ENCODE results near the gene RNF150. TPM values are rescaled to one million over a fixed set of nuclear protein-coding genes. Genes with fewer than 3 reads are reported as not detected.

RNF150 gene
- total and polyA plus RNA-seq, 2 of the 4 experiments (the other 2 are of a cell fraction), result 6.2 to 18.1 TPM

GRCh38 chr4:140884431-140885058 is 248.7 kb downstream of the RNF150 start (continued):
- no peak for TF ChIP-seq CEBPB (IDR thresholded peaks at IDR 0.05; ENCODE audit: low read depth, low read length)

GRCh38 chr4:140877781-140878180 is 255.5 kb downstream of the RNF150 start:
- dilution Hi-C loops (cut with HindIII; ENCODE audit: low sequenced_read_pairs, unreplicated experiment), result loop anchor here (25.0 kb wide), 1 partner anchor 260 kb away; the partner anchor contains the start of gene RNF150
- Histone ChIP-seq H3K27me3 (ENCODE audit: control insufficient read depth, insufficient read depth, low read length) (no peaks in the 10 kb centered on the region), H2AFZ (replicated peaks; ENCODE audit: low read length, poor library complexity) (no peak overlapping the region), H2BK5ac (ENCODE audit: low read depth, low read length, poor library complexity, severe bottlenecking) (no peak overlapping the region), H3K9me3 (ENCODE audit: control insufficient read depth, insufficient read depth, low read length) (peaks cover 2% of the 10 kb centered on the region; the same call in 1 of the 2 replicates), H2BK120ac (ENCODE audit: low read depth, low read length) (no peak overlapping the region), H3K56ac (ENCODE audit: extremely low read depth, insufficient read depth, low read length) (no peak overlapping the region), H4K5ac (ENCODE audit: low read depth, low read length) (no peak overlapping the region), H3K27ac (ENCODE audit: insufficient read depth, low read length) (no peak overlapping the region), H4K8ac (ENCODE audit: low read depth in 2 of 2, low read length in 2 of 2) (no peak overlapping the region), H3K4me2 (ENCODE audit: low read depth, low read length) (no peak overlapping the region), H2BK15ac (ENCODE audit: low read depth, low read length) (no peak overlapping the region), H3K9ac (ENCODE audit: low read depth, low read length) (no peak overlapping the region), H3K4ac (ENCODE audit: low read depth, low read length) (no peak overlapping the region), H3K9me1 (ENCODE audit: insufficient read depth, low read length) (no peaks in the 10 kb centered on the region), H4K20me1 (ENCODE audit: insufficient read depth, low read length) (no peaks in the 10 kb centered on the region), H4K91ac (ENCODE audit: insufficient read depth, low read depth, low read length) (no peak overlapping the region), H3K18ac (ENCODE audit: low read depth, low read length) (no peak overlapping the region), H3K23ac (ENCODE audit: low read depth, low read length) (no peak overlapping the region), H3K79me1 (ENCODE audit: low read depth in 1 of 2, low read length in 2 of 2) (no peaks in the 10 kb centered on the region), H2AK5ac (ENCODE audit: low read depth, low read length) (no peak overlapping the region), H3K4me3 (ENCODE audit: insufficient read depth, low read depth, low read length) (no peak overlapping the region), H3K36me3 (ENCODE audit: control insufficient read depth, insufficient read depth, low read length) (no peaks in the 10 kb centered on the region), H2BK20ac (ENCODE audit: low read depth, low read length) (no peak overlapping the region), H2AK9ac (replicated peaks; ENCODE audit: low read depth, low read length, poor library complexity) (no peak overlapping the region), H3K4me1 (ENCODE audit: control insufficient read depth, insufficient read depth, low read length) (peaks cover 2% of the 10 kb centered on the region; the same call in 1 of the 2 replicates), H3K14ac (replicated peaks; ENCODE audit: low read depth, low read length) (no peak overlapping the region)
- DNase-seq, result no peak
- BruUV-seq (replicated peaks), result no TSS peak
- ChIA-PET POLR2A (ENCODE audit: unreplicated experiment) (no interaction called here), CTCF (interaction anchor here (0.7 kb wide), 1 partner anchor 517 kb away, joined by 7 read pairs; no protein-coding TSS in a partner anchor)
- no peak for ATAC-seq (ENCODE audit: low read depth)
- in situ Hi-C loops (cut with MboI; ENCODE audit: low sequenced_read_pairs), result no loop called here
- intact Hi-C loops (cut with micrococcal nuclease), result no loop called here
- TF ChIP-seq RFX5 (IDR thresholded peaks at IDR 0.05; ENCODE audit: low read depth, low read length) (no peak), FOS (IDR thresholded peaks at IDR 0.05; ENCODE audit: low read depth, low read length) (no peak), RCOR1 (IDR thresholded peaks at IDR 0.05; ENCODE audit: insufficient replicate concordance, low read length) (no peak), MXI1 (IDR thresholded peaks at IDR 0.05; ENCODE audit: borderline replicate concordance, low read depth, low read length) (no peak), MAFK (IDR thresholded peaks at IDR 0.05; ENCODE audit: low read depth, low read length) (no peak), POLR2A (IDR thresholded peaks at IDR 0.05; ENCODE audit: low read depth, low read length) (no peak), SMC3 (IDR thresholded peaks at IDR 0.05; ENCODE audit: low read depth, low read length) (no peak), NFE2L2 (IDR thresholded peaks at IDR 0.05; ENCODE audit: low read depth, low read length) (no peak), MAZ (IDR thresholded peaks at IDR 0.05; ENCODE audit: borderline replicate concordance, low read depth, low read length) (no peak), CHD1 (IDR thresholded peaks at IDR 0.05; ENCODE audit: low read depth, low read length) (no peak), BHLHE40 (IDR thresholded peaks at IDR 0.05; ENCODE audit: low read depth, low read length) (no peak), CEBPB (IDR thresholded peaks at IDR 0.05; ENCODE audit: low read depth, low read length) (no peak), RAD21 (IDR thresholded peaks at IDR 0.05; ENCODE audit: low read length) (no peak)
- TF ChIP-seq, protein P1, sequence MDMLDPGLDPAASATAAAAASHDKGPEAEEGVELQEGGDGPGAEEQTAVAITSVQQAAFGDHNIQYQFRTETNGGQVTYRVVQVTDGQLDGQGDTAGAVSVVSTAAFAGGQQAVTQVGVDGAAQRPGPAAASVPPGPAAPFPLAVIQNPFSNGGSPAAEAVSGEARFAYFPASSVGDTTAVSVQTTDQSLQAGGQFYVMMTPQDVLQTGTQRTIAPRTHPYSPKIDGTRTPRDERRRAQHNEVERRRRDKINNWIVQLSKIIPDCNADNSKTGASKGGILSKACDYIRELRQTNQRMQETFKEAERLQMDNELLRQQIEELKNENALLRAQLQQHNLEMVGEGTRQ (IDR thresholded peaks at IDR 0.05; ENCODE audit: low read depth, low read length), result no peak
- TF ChIP-seq, protein P2, sequence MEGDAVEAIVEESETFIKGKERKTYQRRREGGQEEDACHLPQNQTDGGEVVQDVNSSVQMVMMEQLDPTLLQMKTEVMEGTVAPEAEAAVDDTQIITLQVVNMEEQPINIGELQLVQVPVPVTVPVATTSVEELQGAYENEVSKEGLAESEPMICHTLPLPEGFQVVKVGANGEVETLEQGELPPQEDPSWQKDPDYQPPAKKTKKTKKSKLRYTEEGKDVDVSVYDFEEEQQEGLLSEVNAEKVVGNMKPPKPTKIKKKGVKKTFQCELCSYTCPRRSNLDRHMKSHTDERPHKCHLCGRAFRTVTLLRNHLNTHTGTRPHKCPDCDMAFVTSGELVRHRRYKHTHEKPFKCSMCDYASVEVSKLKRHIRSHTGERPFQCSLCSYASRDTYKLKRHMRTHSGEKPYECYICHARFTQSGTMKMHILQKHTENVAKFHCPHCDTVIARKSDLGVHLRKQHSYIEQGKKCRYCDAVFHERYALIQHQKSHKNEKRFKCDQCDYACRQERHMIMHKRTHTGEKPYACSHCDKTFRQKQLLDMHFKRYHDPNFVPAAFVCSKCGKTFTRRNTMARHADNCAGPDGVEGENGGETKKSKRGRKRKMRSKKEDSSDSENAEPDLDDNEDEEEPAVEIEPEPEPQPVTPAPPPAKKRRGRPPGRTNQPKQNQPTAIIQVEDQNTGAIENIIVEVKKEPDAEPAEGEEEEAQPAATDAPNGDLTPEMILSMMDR (conservative IDR thresholded peaks at IDR 0.05; ENCODE audit: low read depth, low read length), result no peak
